Measurements from ENCODE around the gene ZNF182.
"Not testable (repeated sequence)": the region's sequence is repeated elsewhere in the genome, so short reads cannot be mapped to it uniquely, and the experiment has no call there.

Gene ZNF182

GRCh38 chrX:48003758-48004457, at the start of gene ZNF182:
TSS of gene ZNF182 (minus strand) at chrX:48003989. CDS start at chrX:48002609, 1,380 bp downstream.
- DNase-seq, result peak; percentile 68 to 69

GRCh38 chrX:48046846-48047245, 43.1 kb upstream of the ZNF182 start:
- DNase-seq, result no peak

- no peak for DNase-seq
Measured at GRCh38 chrX:48045410-48046311, 41.9 kb upstream of the ZNF182 start.

DNA sequence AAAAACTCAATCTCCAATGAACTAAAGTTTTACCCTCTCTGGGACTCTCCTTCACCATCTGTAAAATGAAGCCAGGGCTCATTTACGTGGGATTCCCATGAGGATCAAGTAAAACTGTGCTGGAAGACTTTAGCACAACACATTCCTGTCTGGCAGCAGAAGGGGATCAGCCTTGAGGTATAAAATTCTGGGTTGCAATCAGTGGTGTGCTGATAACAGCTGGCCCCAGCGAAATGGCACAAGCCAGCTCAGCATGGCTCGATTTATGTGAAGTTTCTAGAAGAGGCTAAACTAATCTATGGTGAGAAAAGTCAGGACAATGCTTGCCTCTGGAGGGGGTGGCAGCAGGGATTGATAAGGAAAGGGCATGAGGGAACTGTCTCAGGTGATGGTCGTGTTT, 39.3 kb upstream of the ZNF182 start:
- DNase-seq, result no peak

GRCh38 chrX:48035891-48036290, 32.1 kb upstream of the ZNF182 start:
- no peak for DNase-seq

GRCh38 chrX:48030641-48031173, 26.9 kb upstream of the ZNF182 start:
- not testable (repeated sequence) for DNase-seq

DNA sequence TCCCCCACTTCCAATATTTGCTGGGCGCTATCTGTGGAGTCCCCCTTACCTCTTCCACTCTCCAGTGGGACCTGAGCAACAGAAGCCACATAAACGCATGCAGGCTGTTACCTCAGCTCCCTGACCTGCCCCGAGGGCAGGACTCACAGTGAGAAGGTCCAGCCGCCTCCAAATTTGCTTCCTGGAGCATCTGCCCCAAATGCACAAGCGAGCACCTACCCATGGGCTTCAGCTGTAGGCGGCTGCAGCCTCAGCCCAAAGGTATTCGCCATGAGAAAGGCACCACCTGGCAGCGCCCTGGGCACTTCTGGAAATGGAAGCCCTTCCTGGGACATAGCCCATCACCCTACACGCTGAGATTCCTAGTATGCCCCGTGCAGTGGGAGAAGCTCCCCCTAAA, 26.4 kb upstream of the ZNF182 start:
- DNase-seq, result no peak

GRCh38 chrX:48028091-48028490, 24.3 kb upstream of the ZNF182 start:
- DNase-seq, result no peak

- DNase-seq, result not testable (repeated sequence)
Measured at GRCh38 chrX:48027545-48027944, 23.8 kb upstream of the ZNF182 start.

GRCh38 chrX:48025561-48025960, 21.8 kb upstream of the ZNF182 start:
- DNase-seq, result peak; percentile 26 to 50

DNA sequence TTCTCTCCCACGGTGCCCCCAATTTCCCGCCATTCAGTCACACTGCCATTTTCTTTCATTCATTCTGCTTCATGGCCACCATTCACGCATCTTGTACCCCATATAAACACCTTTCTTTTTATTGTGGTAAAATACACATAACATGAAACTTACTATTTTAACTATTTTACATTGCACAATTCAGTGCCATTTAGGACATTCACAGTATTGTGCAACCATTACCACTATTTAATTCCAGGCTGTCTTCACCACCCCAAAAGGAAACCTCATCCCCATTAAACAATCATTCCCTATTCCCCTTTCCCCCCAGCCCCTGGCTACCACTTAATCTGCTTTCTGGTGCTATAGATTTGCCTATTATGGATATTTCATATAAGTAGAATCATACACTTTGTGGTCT, 18.9 kb upstream of the ZNF182 start:
- no peak for DNase-seq

DNA sequence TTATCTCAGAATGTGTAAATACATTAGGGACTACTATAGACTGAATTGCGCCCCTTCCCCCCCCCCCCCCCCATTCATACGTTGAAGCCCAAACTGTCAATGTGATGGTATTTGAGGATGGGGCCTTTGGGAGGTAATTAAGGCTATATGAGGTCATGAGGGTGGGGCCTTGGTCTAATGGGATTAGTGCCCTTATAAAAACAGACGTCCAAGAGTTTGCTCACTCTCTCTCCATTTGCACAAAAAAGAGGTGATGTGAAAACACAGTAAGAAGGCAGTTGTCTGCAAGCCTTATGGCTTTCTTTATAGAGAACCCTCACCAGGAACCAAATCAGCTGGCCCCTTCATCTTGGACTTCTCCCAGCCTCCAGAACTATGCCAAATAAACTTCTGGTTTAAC, 18.3 kb upstream of the ZNF182 start:
- no peak for DNase-seq

DNA sequence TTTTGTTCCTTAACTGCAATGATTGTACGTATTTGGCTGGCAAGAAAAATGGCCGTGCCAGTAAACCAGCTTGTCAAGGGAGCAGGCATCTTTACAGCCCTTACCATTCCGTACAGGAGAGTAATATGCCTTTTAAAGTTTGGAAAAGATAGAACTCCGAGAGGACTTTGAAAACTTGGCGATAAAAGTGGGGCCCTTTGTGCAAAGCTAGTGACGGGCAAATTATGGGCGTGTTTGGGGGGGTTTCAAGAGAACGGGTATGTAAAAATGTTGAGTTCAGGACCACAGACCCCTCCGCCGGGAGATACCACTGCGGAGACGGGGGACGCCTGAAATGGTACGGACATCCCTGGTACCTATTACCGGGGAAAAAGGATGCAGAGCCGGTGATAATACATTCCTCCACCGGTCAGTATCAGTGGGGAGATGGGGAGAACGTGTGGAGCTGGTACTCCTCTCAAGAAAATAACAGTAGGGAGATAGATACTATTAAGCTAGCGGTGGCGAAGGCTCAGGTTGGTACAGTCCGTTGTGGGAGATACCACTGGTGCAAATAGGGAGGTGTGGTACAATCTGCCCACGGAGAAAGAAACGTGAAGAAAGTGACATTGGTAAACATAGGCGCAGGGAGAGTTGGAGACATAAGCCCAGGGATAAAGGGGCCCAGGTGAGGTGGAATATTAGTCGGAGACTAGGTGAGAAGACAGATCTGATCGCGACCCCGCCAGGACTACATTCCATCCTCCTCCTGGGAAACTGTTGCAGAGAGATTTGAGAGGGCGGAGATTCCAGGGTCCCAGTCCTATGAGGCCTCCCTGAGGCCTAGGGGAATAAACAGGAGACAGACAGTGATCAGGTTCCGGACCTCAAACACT, 17.5 kb upstream of the ZNF182 start:
- DNase-seq, result peak; percentile 70 to 85

- DNase-seq, result not testable (repeated sequence)
Measured at GRCh38 chrX:48020472-48020871, 16.7 kb upstream of the ZNF182 start.

DNA sequence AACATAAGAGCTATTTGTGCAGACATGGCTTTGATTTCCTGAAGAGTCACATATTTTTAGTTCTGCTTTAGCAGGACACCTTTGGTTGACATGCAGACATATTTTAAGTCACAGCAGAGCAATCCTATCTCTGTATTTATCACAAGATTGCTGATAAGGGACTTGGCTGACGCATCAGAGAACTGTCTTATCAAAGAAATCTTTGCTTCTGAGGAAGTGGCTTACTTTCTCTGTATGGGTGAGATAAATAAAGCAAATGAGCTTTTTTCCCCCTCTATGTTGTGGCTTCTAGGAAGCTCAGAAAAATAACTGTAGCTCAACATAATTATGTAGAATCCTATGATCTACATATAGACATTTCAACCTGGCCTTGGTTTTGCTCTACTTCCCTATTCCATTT, 16.1 kb upstream of the ZNF182 start:
- not testable (repeated sequence) for DNase-seq

DNA sequence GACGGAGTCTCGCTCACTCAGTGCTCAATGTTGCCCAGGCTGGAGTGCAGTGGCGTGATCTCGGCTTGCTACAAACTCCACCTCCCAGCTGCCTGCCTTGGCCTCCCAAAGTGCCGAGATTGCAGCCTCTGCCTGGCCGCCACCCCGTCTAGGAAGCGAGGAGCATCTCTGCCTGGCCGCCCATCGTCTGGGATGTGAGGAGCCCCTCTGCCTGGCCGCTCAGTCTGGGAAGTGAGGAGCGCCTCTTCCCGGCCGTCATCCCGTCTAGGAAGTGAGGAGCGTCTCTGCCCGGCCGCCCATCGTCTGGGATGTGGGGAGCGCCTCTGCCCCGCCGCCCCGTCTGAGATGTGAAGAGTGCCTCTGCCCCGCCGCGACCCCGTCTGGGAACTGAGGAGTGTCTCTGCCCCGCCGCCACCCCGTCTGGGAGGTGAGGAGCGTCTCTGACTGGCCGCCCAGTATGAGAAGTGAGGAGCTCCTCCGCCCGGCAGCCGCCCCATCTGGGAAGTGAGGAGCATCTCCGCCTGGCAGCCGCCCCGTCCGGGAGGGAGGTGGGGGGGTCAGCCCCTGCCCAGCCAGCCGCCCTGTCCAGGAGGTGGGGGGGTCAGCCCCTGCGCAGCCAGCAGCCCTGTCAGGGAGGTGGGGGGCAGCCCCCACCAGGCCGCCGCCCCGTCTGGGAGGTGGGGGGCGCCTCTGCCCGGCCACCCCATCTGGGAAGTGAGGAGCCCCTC, 13.0 kb upstream of the ZNF182 start:
- not testable (repeated sequence) for DNase-seq

GRCh38 chrX:48009445-48009960, 5.7 kb upstream of the ZNF182 start:
- not testable (repeated sequence) for DNase-seq

DNA sequence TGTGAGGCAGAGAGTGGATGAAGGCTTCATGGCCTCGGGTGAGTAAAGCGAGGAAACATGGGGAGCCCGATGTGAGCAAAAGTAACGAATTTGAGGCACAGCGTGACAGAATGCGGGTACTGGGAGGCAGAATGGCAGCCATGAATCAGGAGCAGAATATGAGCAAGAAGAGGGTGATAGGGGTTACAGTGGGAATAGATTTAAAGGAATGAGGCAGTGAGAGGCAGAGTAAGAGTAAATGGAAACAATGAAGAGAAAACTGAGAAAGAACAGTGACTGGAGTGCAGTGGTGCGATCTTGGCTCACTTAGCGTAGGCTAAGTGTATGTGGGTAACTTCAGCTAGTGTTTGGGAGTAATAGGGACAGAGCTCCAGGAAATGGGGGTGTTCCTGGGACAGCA, 2.9 kb upstream of the ZNF182 start, which contains the start of gene SPACA5:
Gene SPACA5, plus strand, starts transcription at position 301 of the 400 bp plus-strand sequence. CDS start 815 bp downstream, outside the sequence.
- not testable (repeated sequence) for DNase-seq

DNA sequence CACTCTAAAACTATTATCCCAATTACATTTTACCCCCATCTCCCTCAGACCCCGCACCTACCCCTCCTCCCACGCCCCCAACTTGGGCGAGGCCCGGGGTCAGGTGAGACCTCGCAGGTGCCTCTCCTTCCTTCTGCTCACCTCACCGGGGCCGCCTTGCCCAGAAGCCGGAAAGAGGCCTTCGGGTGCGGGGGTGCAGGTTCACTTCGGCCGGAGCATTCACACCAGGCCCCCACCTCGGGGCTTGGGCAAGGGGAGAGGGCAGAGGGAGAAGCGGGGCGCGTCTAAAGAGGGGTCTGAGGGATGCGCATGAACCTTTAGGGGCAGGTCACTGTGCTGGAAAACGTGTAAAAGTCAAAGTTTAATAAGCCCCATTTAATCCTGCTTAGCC, 427 bp downstream of the ZNF182 start:
- no peak for DNase-seq

DNA sequence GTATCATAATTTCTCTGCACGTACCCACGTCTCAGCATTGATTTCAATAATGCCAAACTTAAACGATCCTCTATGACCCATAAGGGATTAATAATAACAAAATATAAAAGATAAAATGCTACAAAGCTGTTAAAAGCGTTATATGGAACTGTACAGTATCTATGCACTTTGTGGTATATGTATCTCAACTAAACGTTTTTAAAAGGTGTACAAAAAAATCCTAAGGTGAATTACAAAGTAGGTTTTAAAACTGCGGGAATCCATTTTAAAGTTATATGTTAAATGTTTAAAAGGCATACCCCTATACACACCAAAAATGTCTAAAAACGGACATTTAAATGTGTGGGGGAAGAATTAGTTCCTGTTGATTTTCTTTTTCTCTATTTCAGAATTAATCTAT, 860 bp downstream of the ZNF182 start:
- no peak for DNase-seq

DNA sequence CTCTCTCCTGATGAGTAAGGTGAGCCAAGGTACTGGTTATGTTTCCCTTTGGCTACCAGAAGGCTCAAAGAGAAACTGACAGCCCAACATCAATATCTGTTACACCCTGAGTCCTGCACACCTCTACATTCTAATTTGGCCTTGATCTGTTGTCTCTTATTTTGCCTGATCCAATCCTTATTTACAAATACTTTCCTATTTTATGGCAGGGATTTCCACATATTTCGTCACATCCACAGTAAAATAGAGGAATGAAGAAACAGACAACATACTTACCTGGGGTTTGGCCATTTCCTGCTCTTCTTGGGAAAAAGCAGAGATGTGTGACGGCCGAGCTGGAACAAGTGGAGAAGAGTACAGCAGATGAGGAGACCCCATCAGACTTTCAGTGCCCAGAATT, 1.5 kb downstream of the ZNF182 start:
- DNase-seq, result no peak

- no peak for DNase-seq
Measured at GRCh38 chrX:48001260-48001659, 2.5 kb downstream of the ZNF182 start.
